Neural progenitor cell (in vitro differentiated cells): Measurements from ENCODE around the gene LRRC26. TPM values are rescaled to one million over a fixed set of nuclear protein-coding genes. Genes with fewer than 3 reads are reported as not detected.

Experiments
- DNase-seq: peaks from one replicate; pipeline ENCODE4 v3.0.0-alpha.2; 2016; ENCODE audit warnings: low spot score
- H2AFZ ChIP-seq: fragments of 200-600 bp; sonication (generic); replicated peaks from 2 replicates; pipeline ENCODE4 v1.6.1; 2016; ENCODE audit warnings: antibody characterized with exemption
- H3F3A ChIP-seq: fragments of 200-600 bp; sonication (generic); 2 replicates; pipeline ENCODE4 v1.6.1; 2016; ENCODE audit warnings: antibody characterized with exemption, low read depth
- H3K27ac ChIP-seq: fragments of 200-600 bp; sonication (generic); 2 replicates; pipeline ENCODE4 v1.5.1; 2016; ENCODE audit warnings: mild to moderate bottlenecking
- H3K27me3 ChIP-seq: fragments of 200-600 bp; sonication (generic); 2 replicates; pipeline ENCODE4 v1.6.1; 2016; ENCODE audit warnings: mild to moderate bottlenecking, moderate library complexity
- H3K36me3 ChIP-seq: fragments of 200-600 bp; sonication (generic); 2 replicates; pipeline ENCODE4 v1.5.1; 2016
- H3K4me1 ChIP-seq: fragments of 200-600 bp; sonication (generic); 2 replicates; pipeline ENCODE4 v1.6.1; 2016; ENCODE audit warnings: mixed run types
- H3K4me2 ChIP-seq: fragments of 200-600 bp; sonication (generic); 2 replicates; pipeline ENCODE4 v1.6.1; 2016
- H3K4me3 ChIP-seq: fragments of 200-600 bp; sonication (generic); 2 replicates; pipeline ENCODE4 v1.5.1; 2016
- H3K79me2 ChIP-seq: fragments of 200-600 bp; sonication (generic); 2 replicates; pipeline ENCODE4 v1.6.1; 2016; ENCODE audit warnings: low read depth
- H3K9ac ChIP-seq: fragments of 200-600 bp; sonication (generic); 2 replicates; pipeline ENCODE4 v1.6.1; 2016
- H3K9me3 ChIP-seq: fragments of 200-600 bp; sonication (generic); 2 replicates; pipeline ENCODE4 v1.5.1; 2016; ENCODE audit warnings: low read depth
- H4K20me1 ChIP-seq: fragments of 200-600 bp; sonication (generic); 2 replicates; pipeline ENCODE4 v1.6.1; 2016; ENCODE audit warnings: low read depth
- H3K27ac Mint-ChIP-seq: 3 replicates; pipeline ENCODE4 v1.8.0; 2021; ENCODE audit warnings: mixed read lengths
- H3K27me3 Mint-ChIP-seq: 2 replicates; pipeline ENCODE4 v1.8.0; 2022; ENCODE audit warnings: low read depth, mild to moderate bottlenecking, inconsistent platforms, moderate library complexity, mixed read lengths; ENCODE audit not compliant: insufficient read depth
- H3K36me3 Mint-ChIP-seq: 3 replicates; pipeline ENCODE4 v1.8.0; 2021; ENCODE audit warnings: mixed read lengths
- H3K4me1 Mint-ChIP-seq: 3 replicates; pipeline ENCODE4 v1.8.0; 2021; ENCODE audit warnings: mixed read lengths
- H3K4me3 Mint-ChIP-seq: 3 replicates; pipeline ENCODE4 v1.8.0; 2021; ENCODE audit warnings: mild to moderate bottlenecking, moderate library complexity, mixed read lengths
- H3K9me3 Mint-ChIP-seq: 3 replicates; pipeline ENCODE4 v1.8.0; 2020; ENCODE audit warnings: mixed read lengths
- CTCF ChIP-seq: fragments of 200-600 bp; sonication (generic); IDR thresholded peaks from 2 replicates; pipeline ENCODE4 v1.5.1; 2017; ENCODE audit warnings: antibody characterized with exemption, mild to moderate bottlenecking
- EZH2 ChIP-seq: fragments of 200-600 bp; sonication (generic); IDR thresholded peaks from 2 replicates; pipeline ENCODE4 v1.6.1; 2017; ENCODE audit warnings: antibody characterized with exemption, mild to moderate bottlenecking, moderate library complexity
- EZH2phosphoT487 ChIP-seq: fragments of 200-600 bp; sonication (generic); IDR thresholded peaks from 2 replicates; pipeline ENCODE4 v1.6.1; 2017; ENCODE audit warnings: antibody characterized with exemption
- total RNA-seq: library from RNA; depleted of rRNA; stranded (reverse); fragments of >200 nt; gene quantifications from 2 replicates; pipeline ENCODE4 v1.2.3, GENCODE V29; 2015; ENCODE audit warnings: low replicate concordance

Gene LRRC26
- total RNA-seq, 1 donor from 2014 or later: not detected

GRCh38 chr9:137145731-137146526 lies 23.9 kb downstream of the LRRC26 start:
- Mint-ChIP-seq H3K4me3 (no peak overlapping the region), H3K27me3 (peaks cover 40% of the 10 kb centered on the region), H3K27ac (no peak overlapping the region), H3K4me1 (no peaks in the 10 kb centered on the region), H3K36me3 (no peaks in the 10 kb centered on the region), H3K9me3 (no peaks in the 10 kb centered on the region)
- Histone ChIP-seq H3K9me3 (no peaks in the 10 kb centered on the region), H3K79me2 (no peaks in the 10 kb centered on the region), H3K4me2 (no peak overlapping the region), H4K20me1 (peaks cover 7% of the 10 kb centered on the region), H3K9ac (no peak overlapping the region), H3F3A (peaks cover under 1% of the 10 kb centered on the region), H3K27me3 (peaks cover 90% of the 10 kb centered on the region), H3K27ac (no peak overlapping the region), H3K4me1 (no peaks in the 10 kb centered on the region), H3K4me3 (no peak overlapping the region), H3K36me3 (no peaks in the 10 kb centered on the region), H2AFZ (no peak overlapping the region)
- DNase-seq: no peak
- no peak for TF ChIP-seq EZH2phosphoT487
- no peak for TF ChIP-seq EZH2

GRCh38 chr9:137143459-137143858 lies 26.4 kb downstream of the LRRC26 start:
- Mint-ChIP-seq H3K27ac (no peak overlapping the region), H3K36me3 (no peaks in the 10 kb centered on the region), H3K4me3 (no peak overlapping the region), H3K9me3 (no peaks in the 10 kb centered on the region), H3K27me3 (peaks cover 60% of the 10 kb centered on the region), H3K4me1 (peaks cover 2% of the 10 kb centered on the region)
- H4K20me1 ChIP-seq: peaks cover 29% of the 10 kb centered on the region
- no peak overlapping the region for H3K4me2 ChIP-seq
- no peak overlapping the region for H3K27ac ChIP-seq
- no peak overlapping the region for H2AFZ ChIP-seq
- peaks cover under 1% of the 10 kb centered on the region for H3F3A ChIP-seq
- H3K79me2 ChIP-seq: no peaks in the 10 kb centered on the region
- no peak overlapping the region for H3K4me3 ChIP-seq
- TF ChIP-seq EZH2phosphoT487: no peak
- no peak for TF ChIP-seq EZH2
- TF ChIP-seq CTCF: no peak
- H3K27me3 ChIP-seq: peaks cover 92% of the 10 kb centered on the region
- no peak overlapping the region for H3K9ac ChIP-seq
- H3K4me1 ChIP-seq: no peaks in the 10 kb centered on the region
- DNase-seq: no peak
- H3K36me3 ChIP-seq: no peaks in the 10 kb centered on the region
- no peaks in the 10 kb centered on the region for H3K9me3 ChIP-seq

GRCh38 chr9:137141976-137142936 lies 27.6 kb downstream of the LRRC26 start:
- Histone ChIP-seq H3K27me3 (peaks cover 92% of the 10 kb centered on the region), H3K9me3 (no peaks in the 10 kb centered on the region), H3K27ac (no peak overlapping the region), H2AFZ (no peak overlapping the region), H3K36me3 (no peaks in the 10 kb centered on the region), H3K79me2 (no peaks in the 10 kb centered on the region), H3K4me2 (no peak overlapping the region), H3K4me3 (no peak overlapping the region), H3F3A (peaks cover 6% of the 10 kb centered on the region), H3K9ac (no peak overlapping the region), H4K20me1 (peaks cover 41% of the 10 kb centered on the region), H3K4me1 (no peaks in the 10 kb centered on the region)
- peak; percentile 0 for DNase-seq
- peaks cover 2% of the 10 kb centered on the region for H3K4me1 Mint-ChIP-seq
- TF ChIP-seq EZH2 (no peak), CTCF (no peak), EZH2phosphoT487 (no peak)
- H3K36me3 Mint-ChIP-seq: no peaks in the 10 kb centered on the region
- no peak overlapping the region for H3K27ac Mint-ChIP-seq
- H3K9me3 Mint-ChIP-seq: no peaks in the 10 kb centered on the region
- peaks cover 67% of the 10 kb centered on the region for H3K27me3 Mint-ChIP-seq
- peak overlapping the region; percentile 48 for H3K4me3 Mint-ChIP-seq
